HG03354 (cell line): ENCODE data around the gene TAF1C.

Experiments used
- ATAC-seq: cut with Tn5 transposase; IDR thresholded peaks from one replicate; pipeline ENCODE4 v1.9.1; 2021; ENCODE audit warnings: mild to moderate bottlenecking; ENCODE audit not compliant: unreplicated experiment, poor library complexity, severe bottlenecking

TAF1C gene

GRCh38 chr16:84184775-84185174 is 2.1 kb downstream of the TAF1C start:
- no peak for ATAC-seq

- ATAC-seq: no peak
Observed at GRCh38 chr16:84183911-84184591, 2.8 kb downstream of the TAF1C start.

GRCh38 chr16:84183572-84183875 is 3.3 kb downstream of the TAF1C start:
- ATAC-seq: no peak

- no peak for ATAC-seq
Observed at GRCh38 chr16:84182680-84183571, 3.9 kb downstream of the TAF1C start.

GRCh38 chr16:84182104-84182503 is 4.8 kb downstream of the TAF1C start:
- ATAC-seq: no peak

- no peak for ATAC-seq
Observed at GRCh38 chr16:84181144-84181915, 5.5 kb downstream of the TAF1C start.

- no peak for ATAC-seq
Observed at GRCh38 chr16:84180519-84181140, 6.2 kb downstream of the TAF1C start.

- ATAC-seq: no peak
Observed at GRCh38 chr16:84179612-84180320, 7.1 kb downstream of the TAF1C start.

GRCh38 chr16:84178892-84179611 is 7.8 kb downstream of the TAF1C start:
- ATAC-seq: no peak

GRCh38 chr16:84178146-84178765 is 8.6 kb downstream of the TAF1C start:
- no peak for ATAC-seq

- no peak for ATAC-seq
Observed at GRCh38 chr16:84177741-84178073, 9.2 kb downstream of the TAF1C start.

GRCh38 chr16:84176192-84177053 is 10.4 kb downstream of the TAF1C start:
- no peak for ATAC-seq

- peak; percentile 82 for ATAC-seq
Observed at GRCh38 chr16:84175350-84176081, 11.3 kb downstream of the TAF1C start.

GRCh38 chr16:84174396-84174795 is 12.5 kb downstream of the TAF1C start:
- ATAC-seq: no peak

- ATAC-seq: no peak
Observed at GRCh38 chr16:84169765-84170310, 17.0 kb downstream of the TAF1C start.

GRCh38 chr16:84166796-84167695 is 19.8 kb downstream of the TAF1C start:
- no peak for ATAC-seq
